ENCODE results near the gene OR1E1. TPM values are rescaled to one million over a fixed set of nuclear protein-coding genes. Genes with fewer than 3 reads are reported as not detected.
"Not testable (repeated sequence)": the region's sequence is repeated elsewhere in the genome, so short reads cannot be mapped to it uniquely, and the experiment has no call there.

Gene OR1E1
- total and polyA plus RNA-seq, 2 donors (not counting 1 experiment from before 2014, with no cell fraction given): not detected

- no peaks in the 10 kb centered on the region for H3K9me3 ChIP-seq (ENCODE audit: control insufficient read depth, insufficient read depth, low read depth, low read length)
- no peak overlapping the region for H3K9ac ChIP-seq (ENCODE audit: insufficient read depth, low read length)
- no peak overlapping the region for H2AFZ ChIP-seq (ENCODE audit: low read length)
- no peak for TF ChIP-seq CTCF (conservative IDR thresholded peaks at IDR 0.05 in 1 of 2, IDR thresholded peaks at IDR 0.05 in 1 of 2; ENCODE audit: low read depth in 1 of 2, low read length in 2 of 2)
- no peak for TF ChIP-seq EZH2 (IDR thresholded peaks at IDR 0.05; ENCODE audit: low read length, missing control alignments)
- no peaks in the 10 kb centered on the region for H3K4me1 ChIP-seq (ENCODE audit: control insufficient read depth, extremely low read depth, insufficient read depth, low read length)
- no peak for DNase-seq (ENCODE audit: low read depth in 2 of 2)
- H3K27ac ChIP-seq (ENCODE audit: insufficient read depth, low read length): no peak overlapping the region
- no peak overlapping the region for H3K4me3 ChIP-seq (replicated peaks in 1 of 4; ENCODE audit: control extremely low read depth in 1 of 4, insufficient read depth in 1 of 4, low read depth in 3 of 4, low read length in 4 of 4)
- H3K4me2 ChIP-seq (ENCODE audit: extremely low read depth, insufficient read depth, low read length): no peak overlapping the region
- H3K36me3 ChIP-seq (ENCODE audit: control insufficient read depth, insufficient read depth, low read length): no peaks in the 10 kb centered on the region
- no peaks in the 10 kb centered on the region for H4K20me1 ChIP-seq (ENCODE audit: control insufficient read depth, extremely low read depth, insufficient read depth, low read length)
- no peaks in the 10 kb centered on the region for H3K79me2 ChIP-seq (ENCODE audit: control insufficient read depth, insufficient read depth, low read length)
- no peaks in the 10 kb centered on the region for H3K27me3 ChIP-seq (ENCODE audit: control insufficient read depth, insufficient read depth, low read length)
Observed at GRCh38 chr17:3418222-3418621, 20.0 kb upstream of the OR1E1 start.

DNA sequence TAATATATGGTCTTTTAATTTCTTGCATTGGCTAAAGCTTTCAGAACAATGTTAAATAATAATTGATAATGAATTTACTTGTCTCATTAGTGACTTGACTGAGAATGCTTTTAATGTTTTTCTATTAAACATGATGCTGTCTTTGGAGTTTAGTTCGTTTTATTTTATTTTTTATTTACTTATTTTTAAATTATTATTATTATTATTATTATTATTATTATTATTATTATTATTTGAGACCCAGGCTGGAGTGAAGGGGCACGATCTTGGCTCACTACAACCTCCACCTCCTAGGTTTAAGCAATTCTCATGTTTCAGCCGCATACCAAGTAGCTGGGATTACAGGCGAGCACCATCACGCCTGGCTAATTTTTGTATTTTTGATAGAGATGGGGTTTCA, 17.4 kb upstream of the OR1E1 start:
- no peaks in the 10 kb centered on the region for H4K20me1 ChIP-seq (ENCODE audit: control insufficient read depth, extremely low read depth, insufficient read depth, low read length)
- no peaks in the 10 kb centered on the region for H3K36me3 ChIP-seq (ENCODE audit: control insufficient read depth, insufficient read depth, low read length)
- no peaks in the 10 kb centered on the region for H3K79me2 ChIP-seq (ENCODE audit: control insufficient read depth, insufficient read depth, low read length)
- no peak overlapping the region for H3K27ac ChIP-seq (ENCODE audit: insufficient read depth, low read length)
- no peaks in the 10 kb centered on the region for H3K27me3 ChIP-seq (ENCODE audit: control insufficient read depth, insufficient read depth, low read length)
- H3K4me1 ChIP-seq (ENCODE audit: control insufficient read depth, extremely low read depth, insufficient read depth, low read length): no peaks in the 10 kb centered on the region
- no peak overlapping the region for H3K4me3 ChIP-seq (replicated peaks in 1 of 4; ENCODE audit: control extremely low read depth in 1 of 4, insufficient read depth in 1 of 4, low read depth in 3 of 4, low read length in 4 of 4)
- no peaks in the 10 kb centered on the region for H3K9me3 ChIP-seq (ENCODE audit: control insufficient read depth, insufficient read depth, low read depth, low read length)
- H3K9ac ChIP-seq (ENCODE audit: insufficient read depth, low read length): no peak overlapping the region
- no peak for TF ChIP-seq CTCF (conservative IDR thresholded peaks at IDR 0.05 in 1 of 2, IDR thresholded peaks at IDR 0.05 in 1 of 2; ENCODE audit: low read depth in 1 of 2, low read length in 2 of 2)
- no peak for TF ChIP-seq EZH2 (IDR thresholded peaks at IDR 0.05; ENCODE audit: low read length, missing control alignments)
- no peak for DNase-seq (ENCODE audit: low read depth in 2 of 2)
- H3K4me2 ChIP-seq (ENCODE audit: extremely low read depth, insufficient read depth, low read length): no peak overlapping the region
- H2AFZ ChIP-seq (ENCODE audit: low read length): no peak overlapping the region

DNA sequence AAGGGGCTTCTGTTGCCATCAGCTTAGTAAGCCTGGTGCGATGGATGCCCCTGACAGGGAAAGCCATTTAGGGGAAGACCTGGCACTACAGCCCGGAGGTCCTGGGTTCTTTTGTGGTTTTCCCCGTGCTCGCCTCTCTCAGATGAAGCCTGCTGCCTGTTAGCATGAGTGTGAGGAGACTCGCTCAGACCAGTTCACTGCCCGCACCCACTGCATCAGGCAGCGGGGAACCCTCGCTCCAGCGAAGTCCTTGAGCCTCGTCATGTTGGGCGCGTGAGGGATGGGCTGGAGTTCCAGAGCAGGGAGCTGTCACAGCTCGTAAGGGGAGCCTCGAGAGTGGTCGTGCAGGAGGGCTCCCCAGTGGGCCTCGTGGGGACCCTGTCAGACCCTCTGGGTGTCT, 14.0 kb upstream of the OR1E1 start:
- not testable (repeated sequence) for H3K79me2 ChIP-seq (ENCODE audit: control insufficient read depth, insufficient read depth, low read length); DNase-seq (ENCODE audit: low read depth in 2 of 2); H3K4me3 ChIP-seq (replicated peaks in 1 of 4; ENCODE audit: control extremely low read depth in 1 of 4, insufficient read depth in 1 of 4, low read depth in 3 of 4, low read length in 4 of 4); H2AFZ ChIP-seq (ENCODE audit: low read length); H3K9ac ChIP-seq (ENCODE audit: insufficient read depth, low read length); H3K9me3 ChIP-seq (ENCODE audit: control insufficient read depth, insufficient read depth, low read depth, low read length); H3K4me2 ChIP-seq (ENCODE audit: extremely low read depth, insufficient read depth, low read length); H3K27ac ChIP-seq (ENCODE audit: insufficient read depth, low read length); H3K4me1 ChIP-seq (ENCODE audit: control insufficient read depth, extremely low read depth, insufficient read depth, low read length); H4K20me1 ChIP-seq (ENCODE audit: control insufficient read depth, extremely low read depth, insufficient read depth, low read length); H3K27me3 ChIP-seq (ENCODE audit: control insufficient read depth, insufficient read depth, low read length); H3K36me3 ChIP-seq (ENCODE audit: control insufficient read depth, insufficient read depth, low read length)
